ENCODE measurements around the gene TOX4.

GRCh38 chr14:21526672-21527317 is 49.8 kb downstream of the TOX4 start:
- TF ChIP-seq, protein P1, sequence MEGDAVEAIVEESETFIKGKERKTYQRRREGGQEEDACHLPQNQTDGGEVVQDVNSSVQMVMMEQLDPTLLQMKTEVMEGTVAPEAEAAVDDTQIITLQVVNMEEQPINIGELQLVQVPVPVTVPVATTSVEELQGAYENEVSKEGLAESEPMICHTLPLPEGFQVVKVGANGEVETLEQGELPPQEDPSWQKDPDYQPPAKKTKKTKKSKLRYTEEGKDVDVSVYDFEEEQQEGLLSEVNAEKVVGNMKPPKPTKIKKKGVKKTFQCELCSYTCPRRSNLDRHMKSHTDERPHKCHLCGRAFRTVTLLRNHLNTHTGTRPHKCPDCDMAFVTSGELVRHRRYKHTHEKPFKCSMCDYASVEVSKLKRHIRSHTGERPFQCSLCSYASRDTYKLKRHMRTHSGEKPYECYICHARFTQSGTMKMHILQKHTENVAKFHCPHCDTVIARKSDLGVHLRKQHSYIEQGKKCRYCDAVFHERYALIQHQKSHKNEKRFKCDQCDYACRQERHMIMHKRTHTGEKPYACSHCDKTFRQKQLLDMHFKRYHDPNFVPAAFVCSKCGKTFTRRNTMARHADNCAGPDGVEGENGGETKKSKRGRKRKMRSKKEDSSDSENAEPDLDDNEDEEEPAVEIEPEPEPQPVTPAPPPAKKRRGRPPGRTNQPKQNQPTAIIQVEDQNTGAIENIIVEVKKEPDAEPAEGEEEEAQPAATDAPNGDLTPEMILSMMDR (IDR thresholded peaks at IDR 0.05) = no peak
- TF ChIP-seq POLR2A (IDR thresholded peaks at IDR 0.05) (no peak), POLR2AphosphoS5 (IDR thresholded peaks at IDR 0.05) (no peak), EP300 (IDR thresholded peaks at IDR 0.05) (no peak)
